Endothelial cell of umbilical vein (primary cell): ENCODE measurements around the gene FANCI. TPM values are rescaled to one million over a fixed set of nuclear protein-coding genes. Genes with fewer than 3 reads are reported as not detected.

ENCODE experiments used
- BruUV-seq: library from RNA; stranded (reverse); fragments of 400-500 nt; replicated peaks from 2 replicates; lab custom pipeline; 2021; lab: Mats Ljungman, UMichigan
- CTCF ChIA-PET: fragments of 300-600, 350-600 bp; sonication (Branson Sonifier 250); formaldehyde crosslinking; loops from one replicate; lab custom pipeline; 2021; ENCODE audit warnings: antibody characterized with exemption, inconsistent platforms; lab: Charles Lee
- POLR2A ChIA-PET: fragments of 300-600, 350-600 bp; sonication (Branson Sonifier 250); formaldehyde crosslinking; loops from one replicate; lab custom pipeline; 2021; ENCODE audit warnings: antibody characterized with exemption, inconsistent platforms; lab: Charles Lee
- DNase-seq: peaks from one replicate; pipeline ENCODE4 v3.0.0-alpha.2; 2011; ENCODE audit warnings: low read depth, low spot score
- FAIRE-seq: peaks from 2 replicates; lab custom pipeline; 2011; peaks lifted over from hg19 to GRCh38; lab: Jason Lieb, UNC
- H2AFZ ChIP-seq: 2 replicates; pipeline ENCODE4 v1.6.0; 2012; ENCODE audit warnings: low read depth, low read length, control low read depth, inconsistent platforms
- H3K27ac ChIP-seq: 2 replicates; pipeline ENCODE4 v1.5.1; 2011; ENCODE audit warnings: low read depth, mild to moderate bottlenecking, control low read depth, low read length, moderate library complexity; ENCODE audit not compliant: insufficient read depth
- H3K27me3 ChIP-seq, 2 experiments: 2 replicates each; pipeline versions ENCODE4 v1.6.0 to v1.6.1; 2011; ENCODE audit warnings: low read length in 2 of 2, mixed read lengths in 1 of 2; ENCODE audit not compliant: control insufficient read depth in 2 of 2, insufficient read depth in 2 of 2
- H3K36me3 ChIP-seq, 2 experiments: 2 replicates in 1 of 2; 3 replicates in 1 of 2; pipeline ENCODE4 v1.5.1; 2011; ENCODE audit warnings: low read length in 2 of 2, mild to moderate bottlenecking in 1 of 2, moderate library complexity in 1 of 2; ENCODE audit not compliant: control insufficient read depth in 2 of 2, insufficient read depth in 2 of 2; ENCODE audit errors: extremely low read depth in 1 of 2
- H3K4me1 ChIP-seq: 3 replicates; pipeline ENCODE4 v1.5.1; 2011; ENCODE audit warnings: mild to moderate bottlenecking, low read length; ENCODE audit not compliant: control insufficient read depth, insufficient read depth; ENCODE audit errors: extremely low read depth
- H3K4me2 ChIP-seq: 2 replicates; pipeline ENCODE4 v1.6.1; 2011; ENCODE audit warnings: low read length, control low read depth, mixed read lengths; ENCODE audit not compliant: insufficient read depth
- H3K4me3 ChIP-seq, 3 experiments: fragments of 200-600 bp in 1 of 3; sonication (generic), shearing (Covaris generic) in 1 of 3; replicated peaks in 1 of 3; 2 replicates each; pipeline ENCODE4 v1.5.1; 2011 to 2016; ENCODE audit warnings: control low read depth in 3 of 3, low read length in 3 of 3, mild to moderate bottlenecking in 2 of 3, inconsistent platforms in 1 of 3, low read depth in 1 of 3, moderate library complexity in 1 of 3; ENCODE audit not compliant: insufficient read depth in 1 of 3
- H3K79me2 ChIP-seq: 2 replicates; pipeline ENCODE4 v1.6.0; 2012; ENCODE audit warnings: low read length, inconsistent platforms; ENCODE audit not compliant: control insufficient read depth, insufficient read depth
- H3K9ac ChIP-seq: replicated peaks from 2 replicates; pipeline ENCODE3; 2011; ENCODE audit warnings: low read length, control low read depth; ENCODE audit not compliant: insufficient read depth; ENCODE audit errors: extremely low read depth
- H3K9me1 ChIP-seq: replicated peaks from 3 replicates; pipeline ENCODE4 v1.6.0; 2011; ENCODE audit warnings: mild to moderate bottlenecking, low read length; ENCODE audit not compliant: control insufficient read depth, insufficient read depth; ENCODE audit errors: extremely low read depth
- H3K9me3 ChIP-seq: replicated peaks from 2 replicates; pipeline ENCODE4 v1.5.1; 2012; ENCODE audit warnings: low read length, inconsistent platforms; ENCODE audit not compliant: control insufficient read depth, insufficient read depth
- H4K20me1 ChIP-seq: replicated peaks from 2 replicates; pipeline ENCODE3; 2011; ENCODE audit warnings: mild to moderate bottlenecking, low read length; ENCODE audit not compliant: control insufficient read depth, insufficient read depth; ENCODE audit errors: extremely low read depth
- EZH2 ChIP-seq: IDR thresholded peaks from 2 replicates; pipeline ENCODE4 v1.6.1; 2012; ENCODE audit warnings: borderline replicate concordance, low read depth, mild to moderate bottlenecking, moderate library complexity, low read length, inconsistent platforms; ENCODE audit not compliant: severe bottlenecking
- FOS ChIP-seq: IDR thresholded peaks from 2 replicates; pipeline ENCODE4 v1.6.1; 2011; ENCODE audit warnings: mild to moderate bottlenecking, low read length, moderate library complexity, borderline replicate concordance; ENCODE audit not compliant: insufficient read depth
- GATA2 ChIP-seq: IDR thresholded peaks from 2 replicates; pipeline ENCODE4 v1.7.0; 2011; ENCODE audit warnings: low read depth, mild to moderate bottlenecking, moderate library complexity, mixed read lengths, low read length; ENCODE audit not compliant: insufficient read length, insufficient read depth
- JUN ChIP-seq: IDR thresholded peaks from 2 replicates; pipeline ENCODE4 v1.6.1; 2011; ENCODE audit warnings: borderline replicate concordance, low read depth; ENCODE audit not compliant: insufficient read length, insufficient read depth
- MAX ChIP-seq: IDR thresholded peaks from 2 replicates; pipeline ENCODE4 v1.6.1; 2011; ENCODE audit not compliant: insufficient read depth, insufficient read length
- MYC ChIP-seq: IDR thresholded peaks from one replicate; pipeline ENCODE4 v1.6.1; 2011; ENCODE audit warnings: mild to moderate bottlenecking, low read depth, low read length
- POLR2A ChIP-seq: IDR thresholded peaks from 2 replicates; pipeline ENCODE4 v1.6.1; 2012; ENCODE audit warnings: low read depth, mild to moderate bottlenecking, control low read depth, low read length
- POLR2AphosphoS5 ChIP-seq: IDR thresholded peaks from 2 replicates; pipeline ENCODE4 v1.6.1; 2012; ENCODE audit warnings: low read depth, mild to moderate bottlenecking, control low read depth, low read length, moderate library complexity; ENCODE audit not compliant: insufficient read depth
- dilution Hi-C: fragments of 300-500 bp; cut with MboI; formaldehyde crosslinking; loops from one replicate; pipeline ENCODE4 v1.15.0; 2019; ENCODE audit warnings: low sequenced_read_pairs; ENCODE audit not compliant: extremely low pct_ligation_motif_present
- intact Hi-C: fragments of 100-400 bp; cut with micrococcal nuclease; formaldehyde crosslinking; loops from one replicate; pipeline ENCODE4 v1.10.0; 2022
- polyA plus RNA-seq, 4 experiments: library from polyadenylated mRNA; depleted of rRNA in 3 of 4; stranded (reverse) in 3 of 4; unstranded in 1 of 4; fragments of >200 nt; gene quantifications; 2 replicates each; pipeline versions ENCODE4 v1.2.1 to v1.2.3, GENCODE V29; 2011 to 2012; ENCODE audit warnings: missing spikeins in 1 of 4
- total RNA-seq: library from RNA; stranded (reverse); gene quantifications from 2 replicates; pipeline ENCODE4 v1.2.3, GENCODE V29; 2021
- TF ChIP-seq, protein P1 (sequence below), 2 donors: IDR thresholded peaks; 1 replicate in 1 of 2; 2 replicates in 1 of 2; pipeline ENCODE4 v1.5.1; 2011; ENCODE audit warnings: low read length in 2 of 2, mild to moderate bottlenecking in 2 of 2, moderate library complexity in 2 of 2, control low read depth in 1 of 2, inconsistent platforms in 1 of 2, low read depth in 1 of 2; ENCODE audit not compliant: insufficient read depth in 1 of 2; ENCODE audit errors: extremely low read depth in 1 of 2

Gene FANCI
- total and polyA plus RNA-seq, 2 donors (not counting 3 experiments of a cell fraction or from before 2014, with no cell fraction given): 10.8 to 74.7 TPM

GRCh38 chr15:89326316-89326715 is 82.5 kb downstream of the FANCI start:
- DNase-seq: no peak
- FAIRE-seq: no peak
- Histone ChIP-seq H3K9me3 (no peaks in the 10 kb centered on the region), H3K27ac (no peak overlapping the region), H3K4me3 (no peak overlapping the region), H4K20me1 (peaks cover 3% of the 10 kb centered on the region), H2AFZ (no peak overlapping the region), H3K36me3 (peaks cover 46 to 87% of the 10 kb centered on the region in 2 experiments), H3K4me1 (peaks cover 5% of the 10 kb centered on the region), H3K79me2 (peaks cover 30% of the 10 kb centered on the region), H3K27me3 (no peaks in the 10 kb centered on the region), H3K9me1 (no peaks in the 10 kb centered on the region), H3K4me2 (no peak overlapping the region), H3K9ac (no peak overlapping the region)
- CTCF ChIA-PET: interaction anchor here (1.3 to 3.0 kb wide), 2 partner anchors 8 to 32 kb away, joined by 4 to 7 read pairs; no protein-coding TSS in a partner anchor
- BruUV-seq: no TSS peak
- POLR2A ChIA-PET: no interaction called here
- TF ChIP-seq MAX (no peak), EZH2 (no peak), POLR2A (no peak), JUN (no peak), MYC (no peak), FOS (no peak)
- dilution Hi-C loops: no loop called here
- intact Hi-C loops: no loop called here

GRCh38 chr15:89327113-89327512 is 83.3 kb downstream of the FANCI start:
- no peak for TF ChIP-seq POLR2A
- TF ChIP-seq MAX: no peak
- TF ChIP-seq, protein P1, sequence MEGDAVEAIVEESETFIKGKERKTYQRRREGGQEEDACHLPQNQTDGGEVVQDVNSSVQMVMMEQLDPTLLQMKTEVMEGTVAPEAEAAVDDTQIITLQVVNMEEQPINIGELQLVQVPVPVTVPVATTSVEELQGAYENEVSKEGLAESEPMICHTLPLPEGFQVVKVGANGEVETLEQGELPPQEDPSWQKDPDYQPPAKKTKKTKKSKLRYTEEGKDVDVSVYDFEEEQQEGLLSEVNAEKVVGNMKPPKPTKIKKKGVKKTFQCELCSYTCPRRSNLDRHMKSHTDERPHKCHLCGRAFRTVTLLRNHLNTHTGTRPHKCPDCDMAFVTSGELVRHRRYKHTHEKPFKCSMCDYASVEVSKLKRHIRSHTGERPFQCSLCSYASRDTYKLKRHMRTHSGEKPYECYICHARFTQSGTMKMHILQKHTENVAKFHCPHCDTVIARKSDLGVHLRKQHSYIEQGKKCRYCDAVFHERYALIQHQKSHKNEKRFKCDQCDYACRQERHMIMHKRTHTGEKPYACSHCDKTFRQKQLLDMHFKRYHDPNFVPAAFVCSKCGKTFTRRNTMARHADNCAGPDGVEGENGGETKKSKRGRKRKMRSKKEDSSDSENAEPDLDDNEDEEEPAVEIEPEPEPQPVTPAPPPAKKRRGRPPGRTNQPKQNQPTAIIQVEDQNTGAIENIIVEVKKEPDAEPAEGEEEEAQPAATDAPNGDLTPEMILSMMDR (IDR thresholded peaks at IDR 0.05; ENCODE audit: extremely low read depth in 1 of 2, insufficient read depth in 1 of 2, low read depth in 1 of 2, low read length in 2 of 2): no peak
- TF ChIP-seq GATA2: no peak
- no peak for TF ChIP-seq POLR2AphosphoS5
- TF ChIP-seq EZH2: no peak
- TF ChIP-seq JUN: no peak
- no peak for TF ChIP-seq FOS
- no peak for TF ChIP-seq MYC
- Histone ChIP-seq H3K27me3 (no peaks in the 10 kb centered on the region), H3K9me3 (no peaks in the 10 kb centered on the region), H3K79me2 (peaks cover 37% of the 10 kb centered on the region), H3K9me1 (no peaks in the 10 kb centered on the region), H2AFZ (no peak overlapping the region), H3K4me3 (no peak overlapping the region), H3K27ac (no peak overlapping the region), H3K9ac (no peak overlapping the region), H3K36me3 (peaks cover 45 to 81% of the 10 kb centered on the region in 2 experiments), H3K4me2 (no peak overlapping the region), H3K4me1 (peaks cover 13% of the 10 kb centered on the region), H4K20me1 (peaks cover 7% of the 10 kb centered on the region)
- intact Hi-C loops (no loop called here), dilution Hi-C loops (no loop called here)
- CTCF ChIA-PET: interaction anchor here (1.7 to 3.0 kb wide), 2 partner anchors 9 to 120 kb away, joined by 5 to 7 read pairs; no protein-coding TSS in a partner anchor
- BruUV-seq: no TSS peak
- DNase-seq (no peak), FAIRE-seq (no peak)
- POLR2A ChIA-PET: no interaction called here
